Kidney (tissue), 14 donors: Measurements from ENCODE around the gene TSSK6. TPM values are rescaled to one million over a fixed set of nuclear protein-coding genes. Genes with fewer than 3 reads are reported as not detected.
A peak's percentile ranks its signal among the peaks of the same experiment; 100 is the strongest.

Experiments used
- DNase-seq, 5 donors: peaks; one replicate each; pipeline ENCODE4 v3.0.0-alpha.2; 2013 to 2020
- FAIRE-seq: peaks from 2 replicates; lab custom pipeline; 2012; peaks lifted over from hg19 to GRCh38; lab: Jason Lieb, UNC
- H3K27ac ChIP-seq, 2 donors: one replicate each; pipeline ENCODE4 v1.7.0; 2013; ENCODE audit warnings: low read depth in 2 of 2, low read length in 2 of 2, inconsistent platforms in 1 of 2
- H3K27me3 ChIP-seq: one replicate; pipeline ENCODE4 v1.7.1; 2013; ENCODE audit warnings: low read length, inconsistent platforms; ENCODE audit not compliant: control insufficient read depth, insufficient read depth
- H3K36me3 ChIP-seq, 3 donors: one replicate each; pipeline versions ENCODE4 v1.7.0 to v1.7.1; 2013; ENCODE audit warnings: low read length in 3 of 3, control low read depth in 1 of 3, inconsistent platforms in 1 of 3; ENCODE audit not compliant: insufficient read depth in 3 of 3, control insufficient read depth in 2 of 3
- H3K4me1 ChIP-seq, 3 donors: one replicate each; pipeline versions ENCODE4 v1.7.0 to v1.7.1; 2013; ENCODE audit warnings: low read length in 3 of 3, inconsistent platforms in 1 of 3, low read depth in 1 of 3; ENCODE audit not compliant: control insufficient read depth in 2 of 3, insufficient read depth in 2 of 3
- H3K4me3 ChIP-seq, 3 donors: one replicate each; pipeline versions ENCODE4 v1.7.0 to v1.8.1; 2013; ENCODE audit warnings: low read length in 3 of 3, control low read depth in 1 of 3, inconsistent platforms in 1 of 3
- H3K9ac ChIP-seq, 3 donors: one replicate each; pipeline versions ENCODE4 v1.7.0 to v1.7.1; 2013; ENCODE audit warnings: low read length in 3 of 3, control low read depth in 1 of 3, inconsistent platforms in 1 of 3
- H3K9me3 ChIP-seq, 3 donors: one replicate each; pipeline versions ENCODE4 v1.7.0 to v1.7.1; 2013; ENCODE audit warnings: low read length in 3 of 3, control low read depth in 1 of 3, inconsistent platforms in 1 of 3; ENCODE audit not compliant: control insufficient read depth in 2 of 3, insufficient read depth in 1 of 3
- CTCF ChIP-seq: IDR thresholded peaks from 3 replicates; pipeline ENCODE4 v1.5.1; 2012; ENCODE audit warnings: mild to moderate bottlenecking, moderate library complexity, borderline replicate concordance; ENCODE audit not compliant: insufficient read depth; ENCODE audit errors: extremely low read depth
- intact Hi-C: fragments of 100-400 bp; cut with DNase I; formaldehyde crosslinking; loops from one replicate; pipeline ENCODE4 v1.11.1; 2022
- polyA plus RNA-seq: library from polyadenylated mRNA; stranded (reverse); fragments of 350-450 nt; fragmentation: Illumina TruSeq; extraction: RNeasy Lipid Tissue Mini Kit (QIAGEN cat#74804); gene quantifications from one replicate; pipeline ENCODE4 v1.2.3, GENCODE V29; 2014; ENCODE audit warnings: low read depth, low replicate concordance; ENCODE audit not compliant: insufficient read depth
- total RNA-seq: library from RNA; stranded (reverse); fragmentation: NEBNext Ultra II Directional; extraction: Animal tissue kit (Norgen Biotek cat#: 25700); gene quantifications from one replicate; pipeline ENCODE4 v1.2.1, GENCODE V29; 2021
- donor health status: control.
- donor health status: control.
- donor health status: control.
- donor health status: control.
- donor health status: control.
- donor health status: DM: yes; HTN: yes; CAD: no.
- donor health status: Normal renal cell carcinoma (clear cell type).

Gene TSSK6
- total and polyA plus RNA-seq, 2 donors from 2014 or later = 1.4 to 3.7 TPM

DNA sequence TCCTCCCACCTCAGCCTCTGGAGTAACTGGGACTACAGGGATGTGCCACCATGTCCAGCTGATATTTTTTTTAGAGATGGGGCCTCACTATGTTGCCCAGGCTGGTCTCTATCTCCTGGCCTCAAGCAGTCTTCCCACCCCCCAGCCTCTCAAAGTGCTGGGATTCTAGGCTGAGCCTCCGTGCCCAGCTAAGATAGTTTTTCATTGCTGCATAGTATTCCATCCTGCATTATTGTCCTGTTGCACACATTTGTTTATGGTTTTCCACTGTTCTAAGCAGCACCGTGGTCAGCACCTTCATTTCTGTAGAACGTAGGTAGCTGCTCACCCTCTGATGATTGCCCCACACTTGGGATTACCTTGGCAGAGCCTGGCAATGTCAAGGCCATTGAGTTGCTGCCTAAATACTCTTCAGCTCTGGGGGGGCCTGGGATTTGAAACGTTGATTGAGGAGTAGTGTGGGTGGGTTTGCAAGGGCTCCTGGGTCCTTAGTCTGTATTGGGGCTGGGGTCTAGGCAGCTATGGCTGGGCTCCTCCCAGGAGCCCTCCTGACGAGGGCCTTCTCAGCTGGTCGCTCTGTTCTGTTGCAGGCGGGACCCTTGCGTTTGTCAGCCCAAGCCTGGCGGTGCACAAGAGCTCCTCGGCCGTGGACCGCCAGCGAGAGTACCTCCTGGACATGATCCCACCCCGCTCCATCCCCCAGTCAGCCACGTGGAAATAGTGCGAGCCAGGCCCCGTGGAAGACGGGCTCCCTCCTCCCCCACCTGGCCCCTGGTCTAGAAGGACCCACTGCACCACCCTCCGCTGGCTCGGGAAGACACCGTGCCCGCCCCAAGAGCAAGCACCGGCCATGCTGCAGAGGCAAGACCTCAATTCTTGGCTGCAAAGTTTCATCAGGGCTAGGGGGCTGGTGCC is 10.3 kb downstream of the TSSK6 start:
- FAIRE-seq (no peak), DNase-seq (peak in 1 of 5 donors; percentile 69)
- Histone ChIP-seq H3K9me3 (no peaks in the 10 kb centered on the region), H3K27me3 (no peaks in the 10 kb centered on the region), H3K36me3 (peaks cover 0 to 29% (median 16%) of the 10 kb centered on the region in 3 donors), H3K4me1 (no peaks in the 10 kb centered on the region), H3K4me3 (no peak overlapping the region), H3K27ac (no peak overlapping the region), H3K9ac (no peak overlapping the region)
- no peak for TF ChIP-seq CTCF
- intact Hi-C loops = no loop called here

DNA sequence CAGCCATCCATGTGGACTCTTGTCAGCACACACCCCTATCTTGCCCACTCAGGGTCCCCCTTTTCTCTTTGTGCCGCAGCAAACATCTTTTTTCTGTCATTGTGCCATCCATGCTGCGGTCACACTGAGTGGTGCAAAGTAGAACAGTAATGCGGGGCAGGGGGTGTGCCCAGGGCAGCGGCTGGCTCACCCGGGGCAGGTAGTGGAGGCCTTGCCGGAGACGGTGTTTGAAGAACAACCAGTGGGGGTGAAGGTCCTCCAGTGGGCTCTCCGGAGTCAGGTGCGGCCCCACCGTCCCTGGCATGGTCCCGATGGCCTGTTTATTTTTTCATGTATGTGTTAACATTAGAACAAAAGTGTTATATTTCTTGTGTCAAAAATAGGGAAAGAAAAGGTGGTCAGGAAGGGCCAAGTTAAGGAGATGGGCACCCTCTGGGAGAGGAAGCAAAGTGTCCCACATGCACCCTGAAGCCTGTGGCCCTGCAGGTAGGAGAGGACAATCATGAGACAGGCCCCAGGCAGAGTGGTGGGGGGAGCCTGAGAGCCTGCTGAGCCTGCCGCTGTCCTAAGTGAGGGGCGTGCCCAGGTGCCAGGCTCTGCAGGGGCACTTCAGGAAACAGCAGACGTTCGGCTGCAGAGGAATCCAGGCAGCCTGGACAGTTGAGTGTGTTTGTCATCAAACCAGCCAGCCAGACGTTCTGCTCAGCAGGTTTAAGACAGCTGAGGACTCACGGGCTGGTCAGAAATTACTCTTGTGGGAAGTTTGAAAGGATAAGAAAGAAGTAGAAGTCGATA is 12.3 kb downstream of the TSSK6 start:
- intact Hi-C loops = no loop called here
- no peak overlapping the region for H3K4me3 ChIP-seq
- no peaks in the 10 kb centered on the region for H3K4me1 ChIP-seq
- H3K9ac ChIP-seq = no peak overlapping the region
- peaks cover 0 to 43% (median 34%) of the 10 kb centered on the region in 3 donors for H3K36me3 ChIP-seq
- H3K27me3 ChIP-seq = no peaks in the 10 kb centered on the region
- no peak overlapping the region for H3K27ac ChIP-seq
- no peaks in the 10 kb centered on the region for H3K9me3 ChIP-seq
- DNase-seq = peak in 1 of 5 donors; percentile 64
- no peak for TF ChIP-seq CTCF
- FAIRE-seq = no peak

- Histone ChIP-seq H3K4me3 (no peak overlapping the region), H3K9me3 (no peaks in the 10 kb centered on the region), H3K4me1 (no peaks in the 10 kb centered on the region), H3K27me3 (no peaks in the 10 kb centered on the region), H3K9ac (no peak overlapping the region), H3K36me3 (peaks cover 0 to 43% (median 40%) of the 10 kb centered on the region in 3 donors), H3K27ac (no peak overlapping the region)
- TF ChIP-seq CTCF = no peak
- intact Hi-C loops = no loop called here
- no peak for FAIRE-seq
- DNase-seq = peak in 1 of 5 donors; percentile 71
Observed at GRCh38 chr19:19502281-19502680, 13.1 kb downstream of the TSSK6 start.
